Neural cell (in vitro differentiated cells): ENCODE results near the gene TMEM40. TPM values are rescaled to one million over a fixed set of nuclear protein-coding genes. Genes with fewer than 3 reads are reported as not detected.
A peak's percentile ranks its signal among the peaks of the same experiment; 100 is the strongest.

ENCODE experiments used
- H2AFZ ChIP-seq: fragments of 200-600, 300-800 bp; sonication (generic), shearing (Covaris generic); 2 replicates; pipeline ENCODE4 v1.6.0; 2014; ENCODE audit warnings: low read depth, mild to moderate bottlenecking, antibody characterized with exemption, low read length, moderate library complexity
- H3F3A ChIP-seq: fragments of 200-600 bp; shearing (Covaris generic); 2 replicates; pipeline ENCODE4 v1.6.1; 2016; ENCODE audit warnings: mild to moderate bottlenecking, moderate library complexity, mixed read lengths, antibody characterized with exemption, low read length; ENCODE audit not compliant: insufficient read depth, poor library complexity, severe bottlenecking
- H3K27ac ChIP-seq: fragments of 200-600, 300-800 bp; sonication (generic), shearing (Covaris generic); 2 replicates; pipeline ENCODE4 v1.5.1; 2014; ENCODE audit warnings: mild to moderate bottlenecking, low read length, moderate library complexity
- H3K27me3 ChIP-seq: fragments of 300-800, 200-600 bp; sonication (generic), shearing (Covaris generic); 2 replicates; pipeline ENCODE4 v1.6.0; 2014; ENCODE audit warnings: mild to moderate bottlenecking, low read depth, low read length, moderate library complexity; ENCODE audit not compliant: insufficient read depth
- H3K36me3 ChIP-seq: fragments of 300-800, 200-600 bp; sonication (generic), shearing (Covaris generic); 2 replicates; pipeline ENCODE4 v1.5.1; 2014; ENCODE audit warnings: mild to moderate bottlenecking, antibody characterized with exemption, low read length, moderate library complexity; ENCODE audit not compliant: insufficient read depth
- H3K4me2 ChIP-seq: fragments of 300-800, 200-600 bp; sonication (generic), shearing (Covaris generic); 2 replicates; pipeline ENCODE4 v1.6.0; 2014; ENCODE audit warnings: mild to moderate bottlenecking, low read length
- H3K4me3 ChIP-seq: fragments of 300-800, 200-600 bp; sonication (generic), shearing (Covaris generic); 2 replicates; pipeline ENCODE4 v1.5.1; 2014; ENCODE audit warnings: mild to moderate bottlenecking, low read length, moderate library complexity
- H3K79me2 ChIP-seq: fragments of 200-600 bp; shearing (Covaris generic); replicated peaks from 2 replicates; pipeline ENCODE4 v1.6.0; 2014; ENCODE audit warnings: mild to moderate bottlenecking, low read length, moderate library complexity; ENCODE audit not compliant: insufficient read depth
- H3K9ac ChIP-seq: fragments of 300-800, 200-600 bp; sonication (generic), shearing (Covaris generic); 2 replicates; pipeline ENCODE4 v1.6.1; 2016; ENCODE audit warnings: mild to moderate bottlenecking, low read length, mixed read lengths
- H3K9me2 ChIP-seq: fragments of 200-600 bp; shearing (Covaris generic); 2 replicates; pipeline ENCODE4 v1.6.1; 2016; ENCODE audit warnings: mild to moderate bottlenecking, low read length, mixed read lengths; ENCODE audit not compliant: insufficient read depth
- H3K9me3 ChIP-seq: fragments of 200-600, 300-800 bp; sonication (generic), shearing (Covaris generic); 2 replicates; pipeline ENCODE4 v1.6.1; 2016; ENCODE audit warnings: mild to moderate bottlenecking, mixed run types, low read length, moderate library complexity, mixed read lengths
- H4K20me1 ChIP-seq: fragments of 200-600 bp; shearing (Covaris generic); 2 replicates; pipeline ENCODE4 v1.6.1; 2016; ENCODE audit warnings: mild to moderate bottlenecking, mixed run types; ENCODE audit not compliant: insufficient read depth
- CTCF ChIP-seq: fragments of 450-650 bp; IDR thresholded peaks from 2 replicates; pipeline ENCODE4 v1.5.1; 2014; ENCODE audit warnings: antibody characterized with exemption, mild to moderate bottlenecking, moderate library complexity; ENCODE audit not compliant: poor library complexity, severe bottlenecking
- EP300 ChIP-seq: fragments of 450-650 bp; conservative IDR thresholded peaks from 2 replicates; pipeline ENCODE4 v1.6.1; 2014; ENCODE audit warnings: antibody characterized with exemption, mild to moderate bottlenecking, moderate library complexity; ENCODE audit not compliant: poor library complexity, severe bottlenecking
- EZH2 ChIP-seq: fragments of 200-600, 300-800 bp; shearing (Covaris generic), sonication (generic); IDR thresholded peaks from 2 replicates; pipeline ENCODE4 v1.6.1; 2014; ENCODE audit warnings: antibody characterized with exemption, low read length, borderline replicate concordance, mild to moderate bottlenecking; ENCODE audit not compliant: insufficient read depth, poor library complexity, severe bottlenecking
- MXI1 ChIP-seq: fragments of 450-650 bp; conservative IDR thresholded peaks from 2 replicates; pipeline ENCODE4 v1.6.1; 2014; ENCODE audit warnings: antibody characterized with exemption, mild to moderate bottlenecking; ENCODE audit not compliant: poor library complexity, severe bottlenecking
- POLR2AphosphoS5 ChIP-seq: IDR thresholded peaks from 2 replicates; pipeline ENCODE4 v1.6.1; 2012
- RAD21 ChIP-seq: fragments of 450-650 bp; conservative IDR thresholded peaks from 2 replicates; pipeline ENCODE4 v1.6.1; 2014; ENCODE audit warnings: antibody characterized with exemption, mild to moderate bottlenecking, moderate library complexity
- SMC3 ChIP-seq: fragments of 450-650 bp; conservative IDR thresholded peaks from 2 replicates; pipeline ENCODE4 v1.6.1; 2014; ENCODE audit warnings: antibody characterized with exemption, mild to moderate bottlenecking, moderate library complexity; ENCODE audit not compliant: poor library complexity
- TAF1 ChIP-seq: IDR thresholded peaks from 2 replicates; pipeline ENCODE4 v1.6.1; 2012; ENCODE audit warnings: low read depth
- polyA plus RNA-seq: library from polyadenylated mRNA; depleted of rRNA; stranded (reverse); fragments of >200 nt; gene quantifications from 2 replicates; pipeline ENCODE4 v1.2.3, GENCODE V29; 2014
- TF ChIP-seq, protein P1 (sequence below): IDR thresholded peaks from 2 replicates; pipeline ENCODE4 v1.6.1; 2012; ENCODE audit warnings: borderline replicate concordance

Gene TMEM40
- polyA plus RNA-seq, 1 donor from 2014 or later: not detected

DNA sequence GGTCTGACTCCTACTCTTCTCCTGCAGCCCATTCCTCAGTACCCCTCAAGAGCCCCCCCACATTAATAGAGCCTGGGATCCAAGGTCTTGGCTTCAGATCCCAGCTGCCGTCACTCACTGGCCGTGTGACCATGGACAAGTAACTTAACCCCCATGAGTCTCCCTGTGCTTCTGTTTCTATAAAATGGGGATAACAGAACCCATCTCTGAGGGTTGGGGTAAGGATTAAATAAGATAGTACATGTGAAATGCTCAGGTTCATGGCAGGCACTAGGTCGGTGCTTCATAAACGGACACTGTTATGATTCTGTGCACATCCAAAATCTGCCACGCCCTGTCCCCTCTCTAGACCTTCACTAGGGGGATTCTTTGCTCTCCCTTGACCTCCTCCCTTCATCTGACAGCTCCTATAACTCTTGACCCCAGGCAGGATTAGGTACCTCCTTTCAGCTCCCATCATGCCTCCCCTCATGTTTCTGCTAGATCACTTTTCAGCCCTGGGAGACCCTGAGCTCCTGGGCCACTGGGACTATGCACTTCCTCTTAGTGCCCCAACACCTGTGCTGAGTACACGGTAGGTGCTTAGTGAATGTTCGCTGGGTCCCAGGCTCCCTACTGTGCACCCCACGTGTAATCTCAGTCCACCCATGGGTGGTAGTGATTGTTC lies 39.0 kb upstream of the TMEM40 start:
- no peaks in the 10 kb centered on the region for H3K27me3 ChIP-seq
- no peak overlapping the region for H3K4me2 ChIP-seq
- H3F3A ChIP-seq: no peaks in the 10 kb centered on the region
- H3K9me2 ChIP-seq: no peaks in the 10 kb centered on the region
- H4K20me1 ChIP-seq: no peaks in the 10 kb centered on the region
- H3K9ac ChIP-seq: no peak overlapping the region
- H3K36me3 ChIP-seq: no peaks in the 10 kb centered on the region
- H3K9me3 ChIP-seq: no peaks in the 10 kb centered on the region
- no peak overlapping the region for H2AFZ ChIP-seq
- H3K79me2 ChIP-seq: no peaks in the 10 kb centered on the region
- no peak overlapping the region for H3K4me3 ChIP-seq
- TF ChIP-seq, protein P1, sequence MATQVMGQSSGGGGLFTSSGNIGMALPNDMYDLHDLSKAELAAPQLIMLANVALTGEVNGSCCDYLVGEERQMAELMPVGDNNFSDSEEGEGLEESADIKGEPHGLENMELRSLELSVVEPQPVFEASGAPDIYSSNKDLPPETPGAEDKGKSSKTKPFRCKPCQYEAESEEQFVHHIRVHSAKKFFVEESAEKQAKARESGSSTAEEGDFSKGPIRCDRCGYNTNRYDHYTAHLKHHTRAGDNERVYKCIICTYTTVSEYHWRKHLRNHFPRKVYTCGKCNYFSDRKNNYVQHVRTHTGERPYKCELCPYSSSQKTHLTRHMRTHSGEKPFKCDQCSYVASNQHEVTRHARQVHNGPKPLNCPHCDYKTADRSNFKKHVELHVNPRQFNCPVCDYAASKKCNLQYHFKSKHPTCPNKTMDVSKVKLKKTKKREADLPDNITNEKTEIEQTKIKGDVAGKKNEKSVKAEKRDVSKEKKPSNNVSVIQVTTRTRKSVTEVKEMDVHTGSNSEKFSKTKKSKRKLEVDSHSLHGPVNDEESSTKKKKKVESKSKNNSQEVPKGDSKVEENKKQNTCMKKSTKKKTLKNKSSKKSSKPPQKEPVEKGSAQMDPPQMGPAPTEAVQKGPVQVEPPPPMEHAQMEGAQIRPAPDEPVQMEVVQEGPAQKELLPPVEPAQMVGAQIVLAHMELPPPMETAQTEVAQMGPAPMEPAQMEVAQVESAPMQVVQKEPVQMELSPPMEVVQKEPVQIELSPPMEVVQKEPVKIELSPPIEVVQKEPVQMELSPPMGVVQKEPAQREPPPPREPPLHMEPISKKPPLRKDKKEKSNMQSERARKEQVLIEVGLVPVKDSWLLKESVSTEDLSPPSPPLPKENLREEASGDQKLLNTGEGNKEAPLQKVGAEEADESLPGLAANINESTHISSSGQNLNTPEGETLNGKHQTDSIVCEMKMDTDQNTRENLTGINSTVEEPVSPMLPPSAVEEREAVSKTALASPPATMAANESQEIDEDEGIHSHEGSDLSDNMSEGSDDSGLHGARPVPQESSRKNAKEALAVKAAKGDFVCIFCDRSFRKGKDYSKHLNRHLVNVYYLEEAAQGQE: no peak
- no peak for TF ChIP-seq RAD21
- TF ChIP-seq EZH2: no peak
- no peak for TF ChIP-seq CTCF
- no peak for TF ChIP-seq MXI1
- no peak for TF ChIP-seq EP300
- no peak for TF ChIP-seq SMC3
- TF ChIP-seq POLR2AphosphoS5: no peak
- no peak for TF ChIP-seq TAF1
- H3K27ac ChIP-seq: no peak overlapping the region

GRCh38 chr3:12797124-12797891 lies 38.2 kb upstream of the TMEM40 start:
- Histone ChIP-seq H3K79me2 (no peaks in the 10 kb centered on the region), H3K9me2 (no peaks in the 10 kb centered on the region), H3K9me3 (no peaks in the 10 kb centered on the region), H3K9ac (peak overlapping the region; percentile 84), H3K4me3 (peak overlapping the region; percentile 75), H3K27me3 (no peaks in the 10 kb centered on the region), H3F3A (no peaks in the 10 kb centered on the region), H4K20me1 (no peaks in the 10 kb centered on the region), H3K27ac (no peak overlapping the region), H3K4me2 (no peak overlapping the region), H2AFZ (peak overlapping the region; percentile 76), H3K36me3 (no peaks in the 10 kb centered on the region)
- TF ChIP-seq EP300 (no peak), TAF1 (no peak), SMC3 (no peak), CTCF (no peak), POLR2AphosphoS5 (no peak), EZH2 (no peak), RAD21 (no peak), MXI1 (no peak)
- TF ChIP-seq, protein P1: no peak
